H9 (cell line): Measurements from ENCODE around the gene EVI5. TPM values are rescaled to one million over a fixed set of nuclear protein-coding genes. Genes with fewer than 3 reads are reported as not detected.

Source experiments
- DNase-seq: peaks from one replicate; pipeline ENCODE4 v3.0.0-alpha.2; 2017
- H2AFZ ChIP-seq: one replicate; pipeline ENCODE4 v1.6.1; 2013; ENCODE audit warnings: mild to moderate bottlenecking, low read length, control low read depth, moderate library complexity
- H2AK5ac ChIP-seq: 2 replicates; pipeline ENCODE4 v1.6.1; 2013; ENCODE audit warnings: low read length, control low read depth, mixed read lengths; ENCODE audit not compliant: insufficient read length
- H2BK120ac ChIP-seq: one replicate; pipeline ENCODE4 v1.6.1; 2013; ENCODE audit warnings: low read depth, mild to moderate bottlenecking, low read length, control low read depth, inconsistent platforms; ENCODE audit not compliant: poor library complexity, severe bottlenecking
- H2BK12ac ChIP-seq: 2 replicates; pipeline ENCODE4 v1.6.1; 2013; ENCODE audit warnings: low read length, control low read depth, mixed read lengths, low read depth; ENCODE audit not compliant: insufficient read length
- H2BK15ac ChIP-seq: 2 replicates; pipeline ENCODE4 v1.6.1; 2013; ENCODE audit warnings: low read depth, low read length, control low read depth
- H2BK20ac ChIP-seq: one replicate; pipeline ENCODE4 v1.6.1; 2013; ENCODE audit warnings: low read depth, mild to moderate bottlenecking, low read length, control low read depth, inconsistent platforms; ENCODE audit not compliant: poor library complexity, severe bottlenecking
- H2BK5ac ChIP-seq: 2 replicates; pipeline ENCODE4 v1.6.1; 2013; ENCODE audit warnings: low read length, control low read depth, mixed read lengths; ENCODE audit not compliant: insufficient read length
- H3K14ac ChIP-seq: 2 replicates; pipeline ENCODE4 v1.6.1; 2013; ENCODE audit warnings: low read length, control low read depth; ENCODE audit not compliant: insufficient read depth
- H3K18ac ChIP-seq: 2 replicates; pipeline ENCODE4 v1.6.1; 2013; ENCODE audit warnings: low read depth, mild to moderate bottlenecking, mixed read lengths, low read length, control low read depth; ENCODE audit not compliant: insufficient read length
- H3K23ac ChIP-seq: 2 replicates; pipeline ENCODE4 v1.6.1; 2013; ENCODE audit warnings: low read length, control low read depth, mixed read lengths, low read depth; ENCODE audit not compliant: insufficient read length
- H3K23me2 ChIP-seq: 2 replicates; pipeline ENCODE4 v1.6.1; 2013; ENCODE audit warnings: low read depth, mild to moderate bottlenecking, mixed read lengths, low read length, control low read depth; ENCODE audit not compliant: insufficient read length, poor library complexity, severe bottlenecking
- H3K27ac ChIP-seq: 2 replicates; pipeline ENCODE4 v1.5.1; 2013; ENCODE audit warnings: low read length, control low read depth, mixed read lengths, low read depth; ENCODE audit not compliant: insufficient read length
- H3K27me3 ChIP-seq: 2 replicates; pipeline ENCODE4 v1.6.1; 2013; ENCODE audit warnings: low read length, control low read depth, inconsistent platforms; ENCODE audit not compliant: insufficient read depth
- H3K4ac ChIP-seq: 2 replicates; pipeline ENCODE4 v1.6.1; 2013; ENCODE audit warnings: low read depth, mild to moderate bottlenecking, control low read depth, inconsistent platforms, low read length, moderate library complexity
- H3K4me1 ChIP-seq: 2 replicates; pipeline ENCODE4 v1.6.1; 2013; ENCODE audit warnings: low read length, control low read depth, inconsistent platforms; ENCODE audit not compliant: insufficient read depth
- H3K4me2 ChIP-seq: 2 replicates; pipeline ENCODE4 v1.6.1; 2013; ENCODE audit warnings: low read length, control low read depth, mixed read lengths; ENCODE audit not compliant: insufficient read length, insufficient read depth
- H3K56ac ChIP-seq: 2 replicates; pipeline ENCODE4 v1.6.1; 2013; ENCODE audit warnings: low read depth, mild to moderate bottlenecking, mixed read lengths, low read length, control low read depth; ENCODE audit not compliant: insufficient read length
- H3K79me1 ChIP-seq: 2 replicates; pipeline ENCODE4 v1.6.1; 2013; ENCODE audit warnings: low read depth, mild to moderate bottlenecking, moderate library complexity, low read length, control low read depth, inconsistent platforms; ENCODE audit not compliant: insufficient read depth, poor library complexity, severe bottlenecking
- H3K79me2 ChIP-seq: 2 replicates; pipeline ENCODE4 v1.6.1; 2013; ENCODE audit warnings: low read length, control low read depth, inconsistent platforms; ENCODE audit not compliant: insufficient read depth
- H3K9ac ChIP-seq: 2 replicates; pipeline ENCODE4 v1.6.1; 2013; ENCODE audit warnings: low read length, control low read depth, mixed read lengths; ENCODE audit not compliant: insufficient read length; ENCODE audit errors: extremely low read depth
- H3K9me3 ChIP-seq: one replicate; pipeline ENCODE4 v1.6.1; 2013; ENCODE audit warnings: low read depth, low read length, inconsistent platforms; ENCODE audit not compliant: control insufficient read depth
- H3T11ph ChIP-seq: one replicate; pipeline ENCODE4 v1.6.1; 2013; ENCODE audit warnings: mild to moderate bottlenecking, low read length, control low read depth, inconsistent platforms
- H4K20me1 ChIP-seq: one replicate; pipeline ENCODE4 v1.6.1; 2013; ENCODE audit not compliant: control insufficient read depth, insufficient read length, insufficient read depth
- H4K5ac ChIP-seq: 2 replicates; pipeline ENCODE4 v1.6.1; 2013; ENCODE audit warnings: low read depth, mild to moderate bottlenecking, mixed read lengths, low read length, control low read depth; ENCODE audit not compliant: insufficient read length
- H4K8ac ChIP-seq: replicated peaks from 2 replicates; pipeline ENCODE4 v1.6.1; 2013; ENCODE audit warnings: low read length, control low read depth, mixed read lengths, low read depth; ENCODE audit not compliant: insufficient read length
- H4K91ac ChIP-seq: 2 replicates; pipeline ENCODE4 v1.6.1; 2013; ENCODE audit warnings: low read depth, mild to moderate bottlenecking, moderate library complexity, mixed read lengths, low read length, control low read depth; ENCODE audit not compliant: insufficient read length
- H3K27ac Mint-ChIP-seq, 3 experiments: 2 replicates in 2 of 3; 3 replicates in 1 of 3; pipeline ENCODE4 v1.8.0; 2020 to 2021; ENCODE audit warnings: mixed read lengths in 3 of 3, mild to moderate bottlenecking in 1 of 3, moderate library complexity in 1 of 3
- H3K27me3 Mint-ChIP-seq: 2 replicates; pipeline ENCODE4 v1.8.0; 2021; ENCODE audit warnings: low read depth, mild to moderate bottlenecking, moderate library complexity, mixed read lengths
- H3K36me3 Mint-ChIP-seq, 3 experiments: 2 replicates in 2 of 3; 3 replicates in 1 of 3; pipeline ENCODE4 v1.8.0; 2020 to 2021; ENCODE audit warnings: low read depth in 3 of 3, mixed read lengths in 3 of 3; ENCODE audit not compliant: insufficient read depth in 1 of 3
- H3K4me1 Mint-ChIP-seq, 2 experiments: 2 replicates each; pipeline ENCODE4 v1.8.0; 2020; ENCODE audit warnings: mixed read lengths in 2 of 2
- H3K4me3 Mint-ChIP-seq, 2 experiments: 2 replicates in 1 of 2; 3 replicates in 1 of 2; pipeline ENCODE4 v1.8.0; 2020 to 2021; ENCODE audit warnings: mild to moderate bottlenecking in 2 of 2, mixed read lengths in 2 of 2, moderate library complexity in 1 of 2
- H3K9me3 Mint-ChIP-seq, 2 experiments: 2 replicates in 1 of 2; 3 replicates in 1 of 2; pipeline ENCODE4 v1.8.0; 2020; ENCODE audit warnings: mild to moderate bottlenecking in 2 of 2, mixed read lengths in 2 of 2, moderate library complexity in 1 of 2
- CTCF ChIP-seq: fragments of 200-600 bp; sonication (generic); conservative IDR thresholded peaks from 3 replicates; pipeline ENCODE4 v1.8.0; 2021; ENCODE audit warnings: antibody characterized with exemption, mild to moderate bottlenecking
- WGBS: extraction: QIAGEN DNeasy Blood & Tissue Kit; methylation state at CpG from one replicate; pipeline ENCODE4 v1.1.7; 2013; ENCODE audit warnings: missing lambda C conversion rate, low lambda C conversion rate, mixed read lengths; ENCODE audit not compliant: insufficient read length; ENCODE audit errors: extremely low coverage; 5-methylcytosine and 5-hydroxymethylcytosine counted together
- total RNA-seq: library from RNA; stranded (reverse); gene quantifications from 2 replicates; pipeline ENCODE4 v1.2.1, GENCODE V29; 2021

EVI5 gene
- total RNA-seq, 1 experiment from 2014 or later: 9.7 TPM

- WGBS: no CpG with 5 or more reads among the region's 57 CpGs
- peak within 1 kb of the TSS; percentile 49 for H2BK5ac ChIP-seq
Observed at GRCh38 chr1:92831762-92832536, 47.0 kb upstream of the EVI5 start, which contains the start of gene RPL5. Gene RPL5 (plus strand): TSS chr1:92832040. CDS start chr1:92832115, 75 bp downstream.

More at GRCh38 chr1:92831762-92832536, 47.0 kb upstream of the EVI5 start, which contains the start of gene RPL5:
- peak within 1 kb of the TSS; percentile 11; the same call in 1 of the 2 replicates for H3K4ac ChIP-seq
- H4K20me1 ChIP-seq: no peaks in the 10 kb centered on the region
- peaks cover 3 to 4% of the 10 kb centered on the region in 2 experiments; a peak in 3 of 5 replicates for H3K9me3 Mint-ChIP-seq
- no peak within 1 kb of the TSS for H2BK15ac ChIP-seq
- no peaks in the 10 kb centered on the region; the same call in 1 of the 2 replicates for H3K4me1 ChIP-seq
- H2BK12ac ChIP-seq: no peak within 1 kb of the TSS
- H3K23ac ChIP-seq: peak within 1 kb of the TSS; percentile 92
- no peak within 1 kb of the TSS for H2AK5ac ChIP-seq
- DNase-seq: peak; percentile 96
- no peak within 1 kb of the TSS for H4K8ac ChIP-seq
- peak within 1 kb of the TSS; percentile 99 to 100 for H3K4me3 Mint-ChIP-seq
- H3K27me3 Mint-ChIP-seq: no peaks in the 10 kb centered on the region
- peak within 1 kb of the TSS; percentile 88 for H3K18ac ChIP-seq
- H2BK20ac ChIP-seq: no peak within 1 kb of the TSS
- peaks cover 5% of the 10 kb centered on the region for H3K23me2 ChIP-seq
- peak within 1 kb of the TSS; percentile 89 for H3K14ac ChIP-seq
- H3K27me3 ChIP-seq: no peaks in the 10 kb centered on the region
- H3K4me1 Mint-ChIP-seq: peaks cover 31 to 34% of the 10 kb centered on the region in 2 experiments
- peak; percentile 94 for TF ChIP-seq CTCF
- H3K27ac Mint-ChIP-seq: peak within 1 kb of the TSS; percentile 99 to 100 (median 99)
- peak within 1 kb of the TSS; percentile 5 for H3K56ac ChIP-seq
- peak within 1 kb of the TSS; percentile 100 for H3K9ac ChIP-seq
- H3K4me2 ChIP-seq: peak within 1 kb of the TSS; percentile 98
- H2AFZ ChIP-seq: no peak within 1 kb of the TSS
- H3K79me2 ChIP-seq: peaks cover 33% of the 10 kb centered on the region
- H3K79me1 ChIP-seq: peaks cover 7% of the 10 kb centered on the region
- H3K9me3 ChIP-seq: no peaks in the 10 kb centered on the region
- H3T11ph ChIP-seq: no peak within 1 kb of the TSS
- H4K91ac ChIP-seq: peak within 1 kb of the TSS; percentile 3
- peak within 1 kb of the TSS; percentile 86 for H4K5ac ChIP-seq
- peaks cover 49 to 51% (median 51%) of the 10 kb centered on the region in 3 experiments for H3K36me3 Mint-ChIP-seq
- peak within 1 kb of the TSS; percentile 1 for H3K27ac ChIP-seq
- peak within 1 kb of the TSS; percentile 12 for H2BK120ac ChIP-seq
